NCI-H187 treated with DMSO at 0.1 percent for 48 hours (cell line): ENCODE results near the gene SPRR4.

ENCODE experiments used
- DNase-seq: peaks from one replicate; lab custom pipeline; 2025; lab: John Stamatoyannopoulos, UW

SPRR4 gene, protein sequence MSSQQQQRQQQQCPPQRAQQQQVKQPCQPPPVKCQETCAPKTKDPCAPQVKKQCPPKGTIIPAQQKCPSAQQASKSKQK

DNA sequence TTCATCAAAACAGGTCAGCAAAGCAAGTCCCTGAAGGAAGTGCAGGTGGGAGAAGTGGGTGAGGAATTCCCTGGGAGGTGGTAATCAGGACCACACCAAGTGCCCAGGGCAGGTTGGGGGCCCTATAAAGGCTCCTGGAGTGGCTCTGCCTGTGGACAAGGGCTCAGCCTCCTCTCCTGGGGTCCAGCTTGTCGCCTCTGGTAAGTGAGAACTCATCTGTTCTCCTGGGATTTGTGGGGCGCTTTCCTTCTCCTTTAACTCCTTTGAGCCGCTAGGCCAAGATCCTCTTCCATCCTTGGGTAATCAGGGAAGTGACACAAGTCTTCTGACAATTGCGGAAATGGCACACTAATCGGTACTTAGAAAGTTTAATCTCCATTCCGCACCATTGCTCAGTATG lies at the start of gene SPRR4:
TSS of gene SPRR4 (plus strand) at position 154 of the 400 bp plus-strand sequence. CDS start 1,243 bp downstream, outside the sequence.
- DNase-seq, result no peak

DNA sequence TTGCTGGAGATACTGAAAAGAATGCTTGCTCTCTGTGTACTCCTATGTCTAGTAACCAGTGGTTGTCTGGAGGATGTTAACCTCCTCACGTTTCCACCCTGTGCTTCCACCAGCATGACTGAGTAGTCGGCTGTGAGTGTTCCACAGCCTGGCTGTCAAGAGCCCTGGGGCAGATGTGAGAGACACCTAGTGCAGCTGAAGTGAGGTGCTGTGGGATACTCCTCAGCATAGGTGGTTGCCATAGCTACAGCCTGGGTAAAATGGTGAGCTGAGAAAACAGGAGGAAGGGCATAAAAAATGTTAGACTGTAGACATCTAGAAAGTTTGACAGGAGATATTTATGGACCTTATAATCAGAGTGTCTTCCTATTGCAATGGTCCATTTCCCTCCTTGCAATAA lies 46.3 kb upstream of the SPRR4 start:
- peak; percentile 83 for DNase-seq

DNA sequence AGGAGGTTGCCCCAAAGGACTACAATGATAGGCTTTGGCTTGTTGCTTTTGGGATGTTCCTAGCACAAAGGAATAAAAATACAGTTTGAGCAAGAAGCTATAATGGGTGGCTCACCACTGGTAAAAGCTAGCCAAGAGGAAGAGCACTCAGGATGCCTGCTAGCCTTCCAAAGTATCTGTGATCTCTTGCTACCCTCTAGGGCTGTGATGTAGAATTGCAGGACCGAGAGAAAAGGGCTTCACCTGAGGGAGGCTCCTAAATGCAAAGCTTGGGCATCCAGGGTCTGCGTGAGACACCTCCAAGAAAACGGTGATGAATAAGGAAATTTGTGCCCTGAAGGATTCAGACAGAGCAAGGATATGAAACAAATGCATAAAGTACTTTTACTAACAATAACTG lies 44.4 kb upstream of the SPRR4 start:
- no peak for DNase-seq

DNA sequence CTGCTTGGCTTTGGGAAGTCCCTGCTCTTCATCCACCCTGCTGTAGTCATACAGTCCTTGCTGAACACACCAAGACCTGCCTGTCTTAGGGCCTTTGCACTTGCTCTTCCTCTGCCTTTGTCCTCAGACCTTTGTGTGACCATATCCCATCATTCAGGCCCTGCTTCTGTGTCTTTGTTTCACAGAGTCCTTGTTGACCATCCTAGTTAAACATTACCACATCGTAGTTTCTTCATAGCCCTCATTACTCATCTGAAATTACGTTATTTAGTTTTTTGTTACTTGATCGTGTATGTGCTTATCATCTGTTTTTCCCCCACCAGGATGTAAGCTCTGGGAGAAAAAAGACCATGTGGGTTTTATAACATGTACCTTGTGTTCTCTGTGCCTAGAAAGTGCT lies 41.8 kb upstream of the SPRR4 start:
- no peak for DNase-seq

DNA sequence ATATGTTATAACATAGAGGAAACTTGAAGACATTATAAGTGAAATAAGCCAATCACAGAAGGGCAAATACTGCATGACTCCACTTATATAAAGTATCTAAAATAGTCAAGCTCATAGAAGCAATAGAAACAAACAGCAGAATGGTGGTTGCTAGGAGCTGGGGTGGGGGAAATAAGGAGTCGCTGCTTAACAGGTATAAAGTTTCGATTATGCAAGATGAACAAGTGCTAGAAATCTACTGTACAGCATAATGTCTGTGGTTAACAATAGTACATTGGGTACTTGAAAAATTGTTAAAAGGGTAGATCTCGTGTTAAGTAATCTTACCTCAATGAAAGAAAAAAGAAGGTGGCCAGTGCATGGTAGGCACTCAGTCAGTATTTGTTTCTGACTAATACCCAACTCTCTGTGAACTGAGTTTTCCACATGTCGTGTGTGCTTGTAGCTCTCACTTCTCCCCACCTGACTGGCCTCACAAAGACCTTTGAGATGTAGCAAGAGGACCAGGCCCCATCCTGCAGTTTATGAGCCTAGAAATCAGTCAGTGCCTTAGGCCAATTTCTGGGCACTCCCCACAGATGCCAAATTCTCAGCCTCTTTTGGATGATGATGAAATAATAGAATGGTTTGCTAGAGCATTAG lies 38.2 kb upstream of the SPRR4 start:
- DNase-seq, result no peak

DNA sequence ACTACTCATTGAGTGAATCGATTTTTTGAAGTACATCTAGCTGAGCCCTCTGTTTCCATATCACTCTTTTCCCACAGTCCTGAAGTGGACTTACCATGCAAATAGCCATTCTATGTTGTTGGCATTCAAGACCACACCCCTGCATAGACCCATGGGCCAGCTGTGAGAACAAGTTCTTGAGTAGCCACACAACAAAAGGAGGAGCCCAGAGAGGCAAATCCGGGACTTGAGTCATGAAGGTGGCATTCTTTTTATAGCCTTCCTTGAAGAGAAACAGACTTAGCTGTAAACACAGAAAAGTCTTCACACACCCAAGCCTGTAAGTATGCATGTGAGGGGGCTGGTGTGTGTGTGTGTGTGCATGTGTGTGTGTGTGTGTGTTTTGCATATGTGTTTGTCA lies 37.3 kb upstream of the SPRR4 start:
- DNase-seq, result no peak

DNA sequence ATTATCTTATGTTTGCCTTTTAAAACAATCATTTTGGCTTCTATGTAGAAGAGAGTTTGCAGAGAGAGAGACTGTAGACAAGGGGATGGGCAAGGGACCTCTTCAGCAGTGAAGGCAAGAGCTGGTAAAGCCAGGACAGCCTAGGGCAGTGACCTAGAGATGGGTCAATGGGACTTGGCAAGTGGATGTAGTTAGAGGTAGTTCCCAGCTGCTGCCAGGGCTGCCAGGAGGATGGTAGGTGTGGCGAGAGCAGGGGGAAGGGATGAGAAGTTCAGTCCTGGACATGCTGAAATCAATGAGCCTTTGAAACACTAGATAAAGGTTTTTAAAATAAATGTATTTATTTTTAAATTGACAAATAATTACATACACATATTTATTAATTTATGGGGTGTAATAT lies 29.8 kb upstream of the SPRR4 start:
- DNase-seq, result no peak

DNA sequence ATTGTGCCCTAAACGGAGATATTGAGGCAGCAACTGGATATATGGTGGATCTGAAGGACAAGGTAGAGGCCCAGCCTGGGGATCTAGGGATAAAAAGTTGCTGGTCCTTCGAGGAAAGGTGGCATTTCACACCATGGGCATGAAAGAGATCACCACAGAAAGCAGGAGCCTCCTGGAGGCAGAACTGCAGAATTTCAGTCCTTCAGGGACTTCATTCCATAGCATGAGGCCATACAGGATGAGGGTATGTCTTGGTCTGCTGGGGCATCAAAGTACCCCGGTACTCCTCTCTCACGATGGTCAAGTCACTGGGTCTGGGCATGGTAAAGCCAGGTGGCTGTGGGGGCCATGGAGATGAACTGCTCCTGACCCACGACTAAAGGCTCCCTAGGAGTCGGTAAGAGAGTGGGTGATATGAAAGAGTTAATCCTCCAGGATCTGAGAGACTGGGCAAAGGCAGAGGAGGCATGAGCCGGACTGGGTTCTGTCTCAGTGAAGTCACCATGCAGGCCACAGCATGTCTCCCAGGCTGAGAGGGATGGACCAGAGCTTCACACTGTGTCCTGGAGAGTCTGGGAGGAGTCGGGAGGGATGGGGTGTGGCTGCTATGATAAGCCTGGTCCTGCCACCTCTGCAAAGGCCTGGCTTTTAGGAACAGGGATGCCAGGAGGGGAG lies 29.3 kb upstream of the SPRR4 start:
- no peak for DNase-seq

DNA sequence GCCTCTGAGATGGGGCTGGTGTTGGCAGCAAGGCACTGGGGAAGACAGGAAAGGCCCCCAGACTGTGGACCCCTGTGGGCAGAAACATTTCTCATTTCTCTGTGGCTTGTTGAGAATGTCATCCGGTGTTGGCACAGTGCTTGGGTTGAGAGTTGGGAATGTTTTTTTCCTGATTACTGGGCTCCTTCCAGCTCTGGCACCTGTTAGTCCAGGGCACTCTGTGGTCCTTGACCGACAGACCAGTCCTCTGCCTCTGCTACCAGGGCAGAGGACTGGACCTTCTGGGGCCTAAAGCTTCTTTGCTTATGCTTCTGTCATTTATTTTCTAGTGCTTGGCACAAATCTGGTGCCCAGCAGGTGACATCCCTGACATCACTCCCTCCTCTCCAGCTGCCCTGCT lies 28.3 kb upstream of the SPRR4 start:
- no peak for DNase-seq

DNA sequence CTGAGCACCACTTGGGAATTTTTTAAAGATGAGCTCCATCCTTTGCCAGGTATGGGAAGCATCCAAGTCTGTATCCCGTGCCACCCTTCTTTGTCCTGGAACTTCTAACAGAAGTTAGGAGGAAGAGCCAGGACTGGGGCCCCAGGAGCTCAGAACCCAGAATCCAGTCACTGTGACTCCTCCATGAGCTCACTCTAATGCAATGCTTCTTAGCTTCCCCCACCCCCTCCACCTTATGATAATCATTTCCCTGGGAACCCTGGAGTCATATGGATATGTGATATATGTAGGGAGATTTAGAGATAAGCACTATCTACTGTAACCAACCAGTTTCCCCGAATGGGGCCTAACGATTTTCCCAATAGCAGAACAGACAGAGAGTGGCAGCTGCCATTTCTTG lies 24.2 kb upstream of the SPRR4 start:
- DNase-seq, result no peak

DNA sequence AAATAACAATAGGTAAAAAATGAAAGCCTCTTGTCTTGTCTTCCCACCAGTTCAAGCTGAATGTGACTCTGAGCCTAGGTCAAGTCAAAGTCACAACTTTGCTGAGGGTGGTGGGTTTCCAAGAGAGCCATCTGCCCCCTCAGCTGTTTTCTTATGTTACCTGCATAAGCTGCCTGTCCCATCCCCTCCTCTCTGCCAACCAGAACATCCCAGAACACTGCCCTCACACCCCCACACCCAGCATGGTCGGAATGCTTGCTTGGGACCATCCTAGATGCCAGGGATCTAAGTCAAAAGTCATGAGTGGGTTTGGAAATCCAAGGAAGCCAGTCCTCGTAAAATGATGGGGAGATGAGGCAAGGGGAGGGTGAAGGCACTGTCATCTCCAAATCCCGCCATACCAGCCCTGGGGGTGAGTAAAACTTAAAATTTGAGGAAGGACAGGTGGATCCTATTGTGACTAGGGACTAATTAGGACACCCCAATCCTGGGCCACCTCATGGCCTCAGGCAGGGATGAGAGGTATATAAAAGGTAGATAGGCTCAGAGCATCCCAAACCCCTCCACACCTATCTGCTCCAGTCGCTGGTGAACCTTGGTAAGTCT lies 23.7 kb upstream of the SPRR4 start, which contains the start of gene SPRR5:
TSS of gene SPRR5 (plus strand) at position 556 of the 606 bp plus-strand sequence. CDS start 1,349 bp downstream, outside the sequence.
- no peak for DNase-seq

DNA sequence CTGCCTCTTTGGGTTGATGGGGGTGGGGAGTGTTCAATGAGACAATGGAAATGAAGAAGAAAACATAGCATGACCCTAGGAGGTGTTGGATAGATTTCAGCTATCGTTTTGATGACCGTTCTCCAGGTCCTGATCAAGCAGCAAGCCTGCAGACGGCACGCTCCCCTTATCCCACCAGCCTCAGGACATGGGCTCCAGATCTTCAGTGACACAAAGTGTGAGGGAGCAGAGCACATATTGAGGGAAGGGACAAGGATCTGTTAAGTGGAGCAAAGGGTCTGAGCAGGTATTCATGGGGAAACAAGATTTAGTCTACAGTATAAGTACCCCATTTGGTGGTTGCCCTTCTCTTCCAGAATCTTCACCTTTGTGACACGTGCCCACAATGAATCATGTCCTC lies 18.7 kb upstream of the SPRR4 start:
- DNase-seq, result no peak

DNA sequence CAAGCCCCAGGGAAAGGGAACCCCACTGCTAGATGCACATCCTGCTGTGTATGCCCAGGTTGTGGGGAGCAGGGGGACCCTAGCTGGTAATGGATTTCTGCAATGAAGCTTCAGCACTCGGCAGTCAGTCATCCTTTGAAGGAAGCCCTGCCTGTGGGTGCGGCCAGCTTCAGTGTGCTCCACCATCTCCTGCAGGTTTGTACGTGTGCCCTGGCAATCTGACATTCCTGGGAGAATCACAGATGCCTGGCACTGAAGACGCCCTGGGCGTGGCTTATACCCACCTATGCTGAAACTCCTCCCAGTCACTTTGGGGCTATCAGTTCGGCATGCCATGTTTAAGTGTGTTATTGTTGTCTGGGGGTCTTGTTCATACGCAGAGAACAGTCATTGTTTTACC lies 16.7 kb upstream of the SPRR4 start:
- no peak for DNase-seq

DNA sequence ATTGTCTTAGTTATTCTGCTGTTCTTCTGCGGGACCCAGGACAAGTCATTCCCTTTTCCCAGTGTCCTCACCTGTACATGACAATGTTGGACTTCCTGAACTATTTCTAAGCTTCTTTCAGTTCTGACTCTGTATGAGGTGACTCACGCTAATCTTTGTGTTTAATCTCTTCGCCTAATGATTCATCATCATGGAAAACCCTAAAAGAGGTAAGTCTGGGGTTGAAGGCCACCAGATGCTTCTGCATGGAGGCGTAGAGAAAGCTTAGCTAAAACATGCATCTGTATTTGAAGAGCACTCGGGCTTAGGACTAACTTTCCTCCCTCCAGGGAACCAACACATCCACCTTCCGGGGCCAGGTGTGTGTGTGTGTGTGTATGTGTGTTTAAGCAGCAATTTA lies 16.0 kb upstream of the SPRR4 start:
- DNase-seq, result no peak

DNA sequence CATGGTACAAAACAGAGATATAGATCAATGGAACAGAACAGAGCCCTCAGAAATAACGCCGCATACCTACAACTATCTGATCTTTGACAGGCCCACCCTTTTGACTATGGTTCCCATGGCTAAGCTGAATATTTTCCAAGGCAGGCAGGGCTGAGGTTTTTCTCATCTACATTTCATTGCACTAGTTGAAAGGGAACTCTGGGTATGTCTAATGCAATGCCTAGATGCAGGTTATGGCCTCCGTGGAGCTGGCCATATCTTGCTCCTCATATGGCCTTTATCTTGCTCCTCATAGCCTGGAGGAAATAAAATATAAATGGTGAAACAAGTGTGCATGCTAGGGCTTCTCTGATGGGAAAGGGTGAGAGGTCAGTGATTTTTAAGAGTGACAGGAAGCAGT lies 12.9 kb upstream of the SPRR4 start:
- no peak for DNase-seq

DNA sequence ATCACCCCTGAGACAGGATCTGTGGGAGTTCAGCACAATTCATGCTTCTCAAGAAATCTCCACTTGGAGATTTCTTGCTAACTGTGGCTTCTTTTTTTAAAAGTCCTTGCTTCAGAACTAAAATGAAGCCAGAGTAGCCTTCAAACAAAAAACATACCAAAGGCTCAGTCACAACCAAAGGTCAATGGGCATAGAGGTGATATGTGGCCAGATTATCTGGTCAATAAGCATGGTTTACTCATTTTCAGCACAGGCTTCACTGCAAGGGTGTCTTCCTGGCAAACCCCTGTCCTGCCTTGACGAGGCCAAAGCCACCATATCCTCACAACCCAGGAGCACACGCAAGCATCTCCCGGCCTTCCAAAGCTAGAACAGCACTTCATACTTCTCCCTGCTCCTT lies 11.2 kb upstream of the SPRR4 start:
- DNase-seq, result no peak

DNA sequence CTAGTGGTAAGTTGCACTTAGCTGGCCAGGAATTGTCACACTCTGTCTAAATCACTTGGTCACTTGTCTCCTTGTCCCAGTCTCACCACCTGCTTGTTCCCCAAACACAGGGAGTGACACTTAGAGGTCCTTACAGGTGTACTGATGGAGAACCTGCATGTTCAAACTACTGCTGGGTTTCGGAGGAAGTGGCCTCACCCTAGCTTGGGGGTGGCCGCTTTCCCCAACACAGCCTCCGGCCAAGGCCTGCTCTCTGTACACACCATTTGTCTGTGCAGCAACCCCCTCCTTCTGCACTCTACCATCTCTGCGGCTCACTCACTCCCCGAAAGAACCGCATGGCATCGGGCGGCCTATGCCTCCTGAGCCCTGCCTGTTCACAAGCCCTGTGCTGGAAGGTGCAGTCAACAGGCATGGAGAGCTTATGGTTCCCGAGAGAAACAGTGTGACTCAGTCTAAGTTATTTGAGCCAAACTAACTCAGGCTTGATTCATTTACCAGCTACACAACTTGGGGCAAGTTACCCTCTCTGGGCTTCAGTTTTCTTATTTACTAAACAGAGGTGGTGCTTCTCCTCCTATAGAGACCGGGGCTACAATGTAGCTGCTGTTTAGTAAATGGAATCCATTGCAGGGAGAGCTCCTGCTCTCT lies 10.5 kb upstream of the SPRR4 start:
- no peak for DNase-seq

DNA sequence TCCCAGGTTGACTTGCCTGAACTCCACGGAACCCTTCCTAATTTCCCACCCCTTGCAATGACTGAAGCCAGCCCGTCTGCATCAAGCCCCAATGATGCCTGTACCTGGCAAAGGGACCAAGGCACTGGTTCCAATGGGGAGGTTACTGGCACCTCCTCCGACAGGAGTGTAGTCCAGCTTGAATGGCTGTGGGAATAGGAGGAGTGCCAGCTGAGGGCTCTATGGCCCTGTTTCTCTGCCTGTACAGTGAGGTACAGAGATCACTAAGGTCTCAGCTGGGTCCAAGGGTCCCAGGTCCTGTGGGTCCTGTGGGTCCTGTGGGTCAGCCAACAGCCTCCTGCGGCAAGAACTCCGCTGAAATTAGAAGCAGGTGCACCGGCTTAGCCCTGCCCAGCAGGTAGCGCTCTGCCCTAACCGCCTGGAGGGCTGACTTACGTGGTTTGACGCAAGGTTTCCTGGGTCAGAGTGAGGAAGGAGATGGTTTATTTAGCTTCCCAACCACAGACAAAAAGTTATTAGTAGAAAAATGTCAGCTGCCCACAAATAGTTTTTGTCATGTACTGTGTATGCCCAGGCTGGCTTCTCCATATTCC lies 9.9 kb upstream of the SPRR4 start:
- DNase-seq, result no peak

DNA sequence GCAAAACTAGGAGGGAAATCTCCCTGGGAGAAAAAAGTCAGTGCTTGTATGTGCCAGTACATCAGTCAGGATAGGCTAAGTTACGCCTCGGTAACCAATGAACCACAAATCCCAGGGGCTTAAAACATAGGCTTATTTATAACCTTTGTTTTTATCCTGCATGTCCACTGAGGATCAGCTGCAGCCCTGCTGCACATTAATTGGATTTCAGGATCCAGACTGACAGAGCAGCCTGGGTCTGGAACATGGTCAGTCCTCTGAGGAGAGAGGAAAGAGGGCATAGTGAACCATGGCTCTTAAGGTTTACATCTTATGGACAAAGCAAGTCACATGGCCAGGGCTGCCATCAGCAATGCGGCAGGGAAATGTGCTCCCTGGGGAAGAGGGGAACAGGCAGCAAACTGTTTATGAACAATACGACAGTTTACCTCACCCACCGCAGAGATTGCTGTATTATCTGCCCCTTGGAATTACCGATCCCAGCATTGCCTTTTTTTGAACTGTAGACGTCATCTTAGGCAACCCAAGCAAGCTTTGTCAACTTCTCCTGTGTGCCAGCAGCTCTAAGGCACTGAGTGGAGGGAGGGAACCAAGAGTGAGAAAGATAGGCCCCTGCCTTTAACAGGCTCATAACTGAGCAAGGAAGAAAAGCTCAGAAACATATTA lies 9.1 kb upstream of the SPRR4 start:
- DNase-seq, result no peak

DNA sequence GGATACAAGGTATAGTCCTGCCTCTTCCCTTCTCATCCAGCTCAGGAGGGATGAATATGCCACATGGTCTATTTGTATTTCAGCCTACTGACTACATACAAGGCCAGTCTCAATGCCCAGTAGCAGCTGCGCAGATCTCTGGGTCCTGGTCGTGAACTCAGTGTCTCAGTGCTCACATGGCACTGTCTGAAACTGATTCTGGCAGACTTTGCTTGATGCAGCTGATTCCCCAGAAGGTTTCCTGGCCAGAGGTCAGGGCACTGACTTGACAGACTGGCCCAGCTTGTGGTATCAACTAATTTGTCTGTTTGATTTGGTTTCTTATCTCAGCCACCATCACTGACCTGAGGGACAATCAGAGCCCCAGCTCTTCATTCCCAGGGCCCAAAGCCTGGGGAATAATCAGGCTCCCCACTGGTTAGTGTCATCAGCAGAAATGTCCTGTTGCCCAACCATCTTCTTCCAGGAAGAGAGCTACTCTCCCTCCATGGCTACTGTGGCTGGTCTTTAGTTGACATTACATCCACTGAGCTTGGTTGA lies 7.5 kb upstream of the SPRR4 start:
- DNase-seq, result no peak

DNA sequence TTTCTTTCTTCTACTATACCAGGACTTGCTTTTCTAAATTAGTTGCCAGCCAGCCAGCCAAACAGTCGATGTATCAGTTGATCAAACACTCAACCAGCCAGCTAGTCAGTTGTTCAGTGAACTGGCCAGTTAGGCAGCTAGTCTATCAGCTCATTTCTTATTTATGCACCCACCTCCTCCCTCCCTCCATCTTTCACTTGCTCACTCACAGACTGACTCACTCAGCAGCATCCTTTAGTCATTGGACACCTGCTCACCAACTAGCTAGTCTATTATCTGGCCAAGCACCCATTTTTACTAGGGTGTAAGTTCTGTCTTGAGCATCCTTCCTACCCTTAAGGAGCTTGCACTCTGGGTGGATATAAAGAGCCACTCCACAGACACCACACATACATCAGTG lies 5.9 kb upstream of the SPRR4 start:
- no peak for DNase-seq

DNA sequence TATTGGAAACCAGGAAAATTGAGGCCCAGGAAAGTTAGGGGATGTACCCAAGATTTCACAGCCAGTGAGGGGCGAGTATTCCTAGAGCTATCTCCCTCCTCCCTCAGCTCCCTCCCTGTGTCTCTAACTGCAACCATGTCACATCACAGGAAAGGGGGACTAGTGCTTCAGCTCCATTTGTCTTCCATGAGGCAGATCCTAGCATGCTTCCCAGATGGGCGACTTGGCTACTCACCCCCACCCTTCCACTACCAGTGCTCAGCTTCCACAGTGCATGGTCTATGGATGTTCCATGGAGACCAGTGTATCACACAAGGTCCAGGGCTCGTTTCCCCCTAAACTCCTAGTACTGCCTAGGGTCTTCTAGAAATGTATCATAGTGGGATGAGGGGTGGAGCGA lies 4.6 kb upstream of the SPRR4 start:
- DNase-seq, result no peak
